ENCODE measurements around the gene HOXA2.

GRCh38 chr7:27134392-27134791 is 31.9 kb upstream of the HOXA2 start:
- no peak for TF ChIP-seq CTCF (IDR thresholded peaks at IDR 0.05)
- TF ChIP-seq POLR2A (IDR thresholded peaks at IDR 0.05), result no peak
